Ovary (tissue), 3 donors: ENCODE data around the gene FBXL15.

Source experiments
- CTCF ChIP-seq, 3 donors: fragments of 450-650 bp in 2 of 3; fragments of 200-600 bp in 1 of 3; IDR thresholded peaks; one replicate each; pipeline versions ENCODE4 v1.5.1 to v1.8.0; 2016 to 2022; ENCODE audit warnings: antibody characterized with exemption in 3 of 3, mild to moderate bottlenecking in 1 of 3
- POLR2A ChIP-seq: fragments of 450-650 bp; IDR thresholded peaks from one replicate; pipeline ENCODE4 v1.6.1; 2017; ENCODE audit warnings: antibody characterized with exemption, mild to moderate bottlenecking, moderate library complexity
- donor health status: DM: no; HTN: no; CAD: no.

- TF ChIP-seq CTCF (IDR thresholded peaks at IDR 0.05) (no peak), POLR2A (no peak)
Measured at GRCh38 chr10:102416695-102417094, 3.9 kb upstream of the FBXL15 start.
